K562 (cell line): ENCODE data around the gene ATG13. TPM values are rescaled to one million over a fixed set of nuclear protein-coding genes. Genes with fewer than 3 reads are reported as not detected.
A peak's percentile ranks its signal among the peaks of the same experiment; 100 is the strongest.

Experiments
- ATAC-seq: fragments of 200-7000 bp; cut with Tn5 transposase; 3 replicates; pipeline ENCODE4 v1.9.1; 2020; ENCODE audit warnings: moderate library complexity
- BruUV-seq: library from RNA; stranded (reverse); fragments of 400-500 nt; replicated peaks from 2 replicates; lab custom pipeline; 2021; lab: Mats Ljungman, UMichigan
- CTCF ChIA-PET: fragments of 300-600 bp; formaldehyde crosslinking; extraction: SDS; loops from one replicate; lab custom pipeline; 2021; ENCODE audit warnings: low intra/inter-chr PET ratio; lab: Yijun Ruan, JAX
- POLR2A ChIA-PET: fragments of 300-600, 350-650 bp; sonication (Branson Sonifier 250); formaldehyde crosslinking; extraction: SDS; loops from one replicate; lab custom pipeline; 2021; ENCODE audit warnings: antibody characterized with exemption, inconsistent platforms; lab: Yijun Ruan, JAX
- DNase-seq, 4 experiments: peaks; one replicate each; pipeline versions ENCODE4 v3.0.0 to v3.0.0-alpha.2; 2011 to 2018; ENCODE audit warnings: low spot score in 3 of 4, mixed read lengths in 3 of 4; ENCODE audit errors: extremely low read depth in 1 of 4
- FAIRE-seq: peaks from 2 replicates; lab custom pipeline; 2011; peaks lifted over from hg19 to GRCh38; lab: Jason Lieb, UNC
- H2AFZ ChIP-seq: 2 replicates; pipeline ENCODE4 v1.6.0; 2011; ENCODE audit warnings: low read depth, low read length, control low read depth, inconsistent platforms
- H3K27ac ChIP-seq: fragments of 200-600 bp; 3 replicates; pipeline ENCODE4 v1.8.0; 2011; ENCODE audit warnings: low read depth, mild to moderate bottlenecking, control low read depth, inconsistent platforms, low read length, moderate library complexity, mixed read lengths; ENCODE audit errors: extremely low read depth
- H3K27me3 ChIP-seq, 2 experiments: fragments of 300-600 bp in 1 of 2; 2 replicates in 1 of 2; 3 replicates in 1 of 2; pipeline versions ENCODE4 v1.6.0 to v1.8.0; 2011; ENCODE audit warnings: inconsistent platforms in 2 of 2, low read length in 2 of 2, mild to moderate bottlenecking in 1 of 2, mixed read lengths in 1 of 2, moderate library complexity in 1 of 2; ENCODE audit not compliant: control insufficient read depth in 2 of 2, insufficient read depth in 2 of 2
- H3K36me3 ChIP-seq: fragments of 300-600 bp; 3 replicates; pipeline ENCODE4 v1.8.0; 2011; ENCODE audit warnings: mild to moderate bottlenecking, low read length, inconsistent platforms; ENCODE audit not compliant: control insufficient read depth, insufficient read depth
- H3K4me1 ChIP-seq, 2 experiments: fragments of 200-600 bp in 1 of 2; replicated peaks in 1 of 2; 2 replicates in 1 of 2; 3 replicates in 1 of 2; pipeline versions ENCODE4 v1.5.1 to v1.8.0; 2011; ENCODE audit warnings: inconsistent platforms in 2 of 2, low read length in 2 of 2, mild to moderate bottlenecking in 1 of 2, mixed read lengths in 1 of 2, moderate library complexity in 1 of 2; ENCODE audit not compliant: control insufficient read depth in 2 of 2, insufficient read depth in 2 of 2
- H3K4me2 ChIP-seq: 2 replicates; pipeline ENCODE4 v1.6.1; 2011; ENCODE audit warnings: low read length, control low read depth, inconsistent platforms, mixed read lengths; ENCODE audit not compliant: insufficient read depth
- H3K4me3 ChIP-seq: fragments of 200-600 bp; sonication (generic), shearing (Covaris generic); 2 replicates; pipeline ENCODE4 v1.5.1; 2016; ENCODE audit warnings: control low read depth, inconsistent platforms
- H3K79me2 ChIP-seq: fragments of 200-600 bp; 3 replicates; pipeline ENCODE4 v1.8.0; 2011; ENCODE audit warnings: low read length, inconsistent platforms; ENCODE audit not compliant: control insufficient read depth, insufficient read depth
- H3K9ac ChIP-seq, 2 experiments: 2 replicates each; pipeline versions ENCODE4 v1.6.0 to v1.6.1; 2011; ENCODE audit warnings: low read depth in 2 of 2, low read length in 2 of 2, control low read depth in 1 of 2, inconsistent platforms in 1 of 2, mild to moderate bottlenecking in 1 of 2, mixed read lengths in 1 of 2; ENCODE audit not compliant: insufficient read depth in 1 of 2
- H3K9me1 ChIP-seq: one replicate; pipeline ENCODE4 v1.6.0; 2011; ENCODE audit warnings: inconsistent platforms, mild to moderate bottlenecking, low read length, moderate library complexity; ENCODE audit not compliant: control insufficient read depth, insufficient read depth
- H3K9me3 ChIP-seq: replicated peaks from 2 replicates; pipeline ENCODE4 v1.5.1; 2011; ENCODE audit warnings: low read depth, low read length, inconsistent platforms; ENCODE audit not compliant: control insufficient read depth, insufficient read depth
- H4K20me1 ChIP-seq: replicated peaks from 2 replicates; pipeline ENCODE4 v1.6.1; 2011; ENCODE audit warnings: low read length, inconsistent platforms, mixed read lengths; ENCODE audit not compliant: control insufficient read depth, insufficient read depth
- CBFB ChIP-seq: sonication (generic); formaldehyde crosslinking; IDR thresholded peaks from 2 replicates; pipeline ENCODE4 v1.4.0; 2020; ENCODE audit warnings: mild to moderate bottlenecking, missing genetic modification reagents
- CHD1 ChIP-seq: fragments of 200-600 bp; sonication (generic); IDR thresholded peaks from one replicate; pipeline ENCODE4 v1.6.1; 2012; ENCODE audit warnings: mild to moderate bottlenecking, moderate library complexity, low read length, inconsistent platforms
- CREB5 ChIP-seq: fragments of 250-450 bp; sonication (Bioruptor Pico); IDR thresholded peaks from 2 replicates; pipeline ENCODE4 v1.5.0; 2020; ENCODE audit warnings: mild to moderate bottlenecking
- FOS ChIP-seq: IDR thresholded peaks from 3 replicates; pipeline ENCODE4 v1.6.1; 2011; ENCODE audit not compliant: insufficient read length; ENCODE audit errors: extremely low read depth
- NFIC ChIP-seq: fragments of 450-650 bp; IDR thresholded peaks from 2 replicates; pipeline ENCODE4 v1.6.1; 2017; ENCODE audit warnings: mild to moderate bottlenecking, inconsistent platforms
- NFYB ChIP-seq: IDR thresholded peaks from 2 replicates; pipeline ENCODE4 v1.6.1; 2011; ENCODE audit warnings: mild to moderate bottlenecking, moderate library complexity; ENCODE audit not compliant: insufficient read length; ENCODE audit errors: extremely low read depth
- RBM25 ChIP-seq: fragments of 200-400 bp; formaldehyde crosslinking; IDR thresholded peaks from 2 replicates; pipeline ENCODE4 v1.6.1; 2018; ENCODE audit warnings: low read length, low read depth, moderate library complexity; ENCODE audit not compliant: severe bottlenecking
- WGBS: fragments of 100-300 bp; shearing (Covaris generic); methylation state at CpG from one replicate; pipeline ENCODE4 v1.1.6; 2016; ENCODE audit warnings: low coverage, mixed read lengths; ENCODE audit not compliant: insufficient coverage; ENCODE audit errors: missing lambda C conversion rate; 5-methylcytosine and 5-hydroxymethylcytosine counted together
- in situ Hi-C: fragments of 300-500 bp; cut with MboI; formaldehyde crosslinking; loops from 4 replicates; pipeline ENCODE4 v1.15.0; 2018; ENCODE audit warnings: inconsistent platforms, mixed read lengths
- intact Hi-C: fragments of 100-400 bp; cut with micrococcal nuclease; formaldehyde crosslinking; loops from 2 replicates; pipeline ENCODE4 v1.14.2; 2022
- polyA plus RNA-seq, 8 experiments: library from polyadenylated mRNA; depleted of rRNA in 4 of 8; stranded (reverse) in 5 of 8; unstranded in 3 of 8; fragments of >200 nt; fragmentation: Nextera tagmentation in 2 of 8; fragmentation: Illumina TruSeq in 1 of 8; extraction: Ambion mirVana in 2 of 8; extraction: Trizol in 1 of 8; gene quantifications; 2 replicates each; pipeline versions ENCODE4 v1.2.1 to v1.2.3, GENCODE V29; 2011 to 2014; ENCODE audit warnings: inconsistent platforms in 1 of 8, missing spikeins in 1 of 8
- total RNA-seq, 7 experiments: library from RNA; depleted of rRNA in 6 of 7; stranded (reverse); fragments of >200 nt in 6 of 7; fragmentation: Illumina TruSeq in 2 of 7; extraction: Trizol in 2 of 7; gene quantifications; 2 replicates each; pipeline versions ENCODE4 v1.2.1 to v1.2.3, GENCODE V29; 2011 to 2021; ENCODE audit warnings: low replicate concordance in 1 of 7
- TF ChIP-seq, protein P1 (sequence below), 2 experiments: fragments of 450-650 bp in 1 of 2; IDR thresholded peaks; 2 replicates each; pipeline ENCODE4 v1.6.1; 2011 to 2017; ENCODE audit warnings: low read depth in 2 of 2, antibody characterized with exemption in 1 of 2, borderline replicate concordance in 1 of 2, low read length in 1 of 2, mild to moderate bottlenecking in 1 of 2, mixed read lengths in 1 of 2; ENCODE audit not compliant: control insufficient read depth in 1 of 2

Gene ATG13
- total and polyA plus RNA-seq, 9 of the 15 experiments (the other 6 are each of a cell fraction or from before 2014, with no cell fraction given) = 13.1 to 61.5 (median 36.5) TPM

DNA sequence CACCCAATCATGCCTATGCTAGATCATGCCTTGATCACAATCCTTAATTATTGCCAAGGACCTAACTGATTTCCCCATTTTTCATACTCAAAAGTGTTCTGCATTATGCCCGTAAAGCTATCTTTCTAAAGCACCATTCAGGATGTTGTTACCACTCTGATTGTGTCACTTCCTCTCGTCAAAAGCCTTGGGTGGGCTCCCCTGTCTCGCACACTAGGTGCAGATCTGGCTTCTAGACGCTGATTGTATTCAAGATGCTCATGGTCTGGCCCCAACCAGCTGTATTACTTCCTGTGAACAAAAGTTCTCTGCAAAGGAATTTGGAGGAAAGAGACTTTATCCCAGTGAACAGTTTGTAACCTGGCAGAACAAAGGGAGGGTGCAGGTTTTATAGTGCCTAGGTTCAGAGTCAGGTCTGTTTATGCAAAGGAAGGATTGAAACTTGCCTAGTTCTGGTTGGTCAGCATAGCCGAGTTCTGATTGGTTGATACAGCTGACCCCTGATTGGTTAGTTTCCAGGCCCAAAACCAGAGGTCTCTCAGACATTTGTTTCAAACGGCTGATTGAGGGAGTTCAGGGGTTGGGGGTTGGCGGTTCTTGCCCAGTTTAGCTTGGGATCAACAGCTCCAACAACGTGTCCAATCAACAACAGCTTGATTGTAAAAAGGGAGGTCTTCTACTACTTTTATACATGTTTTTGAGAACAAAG, 25.4 kb downstream of the ATG13 start:
- BruUV-seq = no TSS peak
- ChIA-PET POLR2A (interaction anchor here (0.6 to 2.2 kb wide), 8 partner anchors 9 to 162 kb away, joined by 3 to 8 read pairs (median 3); partner anchors contain the start of gene AMBRA1), CTCF (no interaction called here)
- Histone ChIP-seq H3K27ac (no peak overlapping the region), H3K4me3 (no peak overlapping the region), H3K9ac (no peak overlapping the region), H3K9me1 (no peaks in the 10 kb centered on the region), H3K9me3 (no peaks in the 10 kb centered on the region), H3K4me2 (no peak overlapping the region), H3K27me3 (no peaks in the 10 kb centered on the region), H2AFZ (no peak overlapping the region), H3K36me3 (peaks cover 39% of the 10 kb centered on the region), H3K4me1 (no peaks in the 10 kb centered on the region), H3K79me2 (peaks cover 4% of the 10 kb centered on the region; the same call in 1 of the 3 replicates), H4K20me1 (no peaks in the 10 kb centered on the region)
- in situ Hi-C loops (no loop called here), intact Hi-C loops (no loop called here)
- DNase-seq (peak in 3 of 4 experiments; percentile 61 to 64 (median 62)), ATAC-seq (peak; percentile 53), FAIRE-seq (peak; percentile 66)
- TF ChIP-seq NFIC (no peak), CHD1 (no peak), RBM25 (peak; percentile 23), CREB5 (CRISPR knock-in tag) (no peak), CBFB (no peak), FOS (peak; percentile 12), NFYB (peak; percentile 40)
- TF ChIP-seq, protein P1, sequence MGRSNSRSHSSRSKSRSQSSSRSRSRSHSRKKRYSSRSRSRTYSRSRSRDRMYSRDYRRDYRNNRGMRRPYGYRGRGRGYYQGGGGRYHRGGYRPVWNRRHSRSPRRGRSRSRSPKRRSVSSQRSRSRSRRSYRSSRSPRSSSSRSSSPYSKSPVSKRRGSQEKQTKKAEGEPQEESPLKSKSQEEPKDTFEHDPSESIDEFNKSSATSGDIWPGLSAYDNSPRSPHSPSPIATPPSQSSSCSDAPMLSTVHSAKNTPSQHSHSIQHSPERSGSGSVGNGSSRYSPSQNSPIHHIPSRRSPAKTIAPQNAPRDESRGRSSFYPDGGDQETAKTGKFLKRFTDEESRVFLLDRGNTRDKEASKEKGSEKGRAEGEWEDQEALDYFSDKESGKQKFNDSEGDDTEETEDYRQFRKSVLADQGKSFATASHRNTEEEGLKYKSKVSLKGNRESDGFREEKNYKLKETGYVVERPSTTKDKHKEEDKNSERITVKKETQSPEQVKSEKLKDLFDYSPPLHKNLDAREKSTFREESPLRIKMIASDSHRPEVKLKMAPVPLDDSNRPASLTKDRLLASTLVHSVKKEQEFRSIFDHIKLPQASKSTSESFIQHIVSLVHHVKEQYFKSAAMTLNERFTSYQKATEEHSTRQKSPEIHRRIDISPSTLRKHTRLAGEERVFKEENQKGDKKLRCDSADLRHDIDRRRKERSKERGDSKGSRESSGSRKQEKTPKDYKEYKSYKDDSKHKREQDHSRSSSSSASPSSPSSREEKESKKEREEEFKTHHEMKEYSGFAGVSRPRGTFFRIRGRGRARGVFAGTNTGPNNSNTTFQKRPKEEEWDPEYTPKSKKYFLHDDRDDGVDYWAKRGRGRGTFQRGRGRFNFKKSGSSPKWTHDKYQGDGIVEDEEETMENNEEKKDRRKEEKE (IDR thresholded peaks at IDR 0.05; ENCODE audit: borderline replicate concordance in 1 of 2, control insufficient read depth in 1 of 2, low read depth in 2 of 2, low read length in 1 of 2) = no peak
- 79% methylated on average over 8 of the region's 8 CpGs for WGBS
